IMR-90 (cell line): ENCODE data around the gene ADAMTS16. TPM values are rescaled to one million over a fixed set of nuclear protein-coding genes. Genes with fewer than 3 reads are reported as not detected.

ENCODE experiments used
- ATAC-seq: fragments of 200-7000 bp; cut with Tn5 transposase; 2 replicates; pipeline ENCODE4 v1.9.1; 2020; ENCODE audit warnings: low read depth, mild to moderate bottlenecking, moderate library complexity
- Bru-seq: library from RNA; stranded (reverse); fragments of 400-500 nt; gene quantifications from one replicate; lab custom pipeline; 2021; lab: Mats Ljungman, UMichigan
- BruChase-seq, 2 experiments: library from RNA; stranded (reverse); fragments of 400-500 nt; gene quantifications; one replicate each; lab custom pipeline; 2021; lab: Mats Ljungman, UMichigan
- BruUV-seq: library from RNA; stranded (reverse); fragments of 400-500 nt; replicated peaks from 2 replicates; lab custom pipeline; 2021; lab: Mats Ljungman, UMichigan
- CTCF ChIA-PET: fragments of 300-600 bp; formaldehyde crosslinking; extraction: SDS; loops from one replicate; lab custom pipeline; 2021; ENCODE audit warnings: antibody characterized with exemption; lab: Yijun Ruan, JAX
- POLR2A ChIA-PET: fragments of 300-600 bp; sonication (Branson Sonifier 250); formaldehyde crosslinking; loops from one replicate; lab custom pipeline; 2022; ENCODE audit warnings: antibody characterized with exemption; ENCODE audit not compliant: unreplicated experiment; lab: Charles Lee
- DNase-seq: peaks from one replicate; pipeline ENCODE4 v3.0.0; 2013
- H2AFZ ChIP-seq: replicated peaks from 2 replicates; pipeline ENCODE3; 2013; ENCODE audit warnings: low read length, mild to moderate bottlenecking; ENCODE audit not compliant: poor library complexity
- H2AK5ac ChIP-seq: 2 replicates; pipeline ENCODE4 v1.6.1; 2013; ENCODE audit warnings: low read depth, low read length, inconsistent platforms
- H2AK9ac ChIP-seq: replicated peaks from 2 replicates; pipeline ENCODE3; 2013; ENCODE audit warnings: mild to moderate bottlenecking, low read depth, low read length, moderate library complexity; ENCODE audit not compliant: poor library complexity
- H2BK120ac ChIP-seq: 2 replicates; pipeline ENCODE4 v1.6.1; 2013; ENCODE audit warnings: low read depth, low read length, inconsistent platforms
- H2BK15ac ChIP-seq: 3 replicates; pipeline ENCODE4 v1.6.1; 2013; ENCODE audit warnings: low read depth, low read length, inconsistent platforms
- H2BK20ac ChIP-seq: 2 replicates; pipeline ENCODE4 v1.6.1; 2013; ENCODE audit warnings: low read depth, mild to moderate bottlenecking, inconsistent platforms, low read length, moderate library complexity
- H2BK5ac ChIP-seq: 2 replicates; pipeline ENCODE4 v1.6.1; 2013; ENCODE audit warnings: mild to moderate bottlenecking, low read depth, low read length, inconsistent platforms; ENCODE audit not compliant: poor library complexity, severe bottlenecking
- H3K14ac ChIP-seq: replicated peaks from 2 replicates; pipeline ENCODE4 v1.6.1; 2013; ENCODE audit warnings: low read depth, low read length, inconsistent platforms
- H3K18ac ChIP-seq: 2 replicates; pipeline ENCODE4 v1.6.1; 2013; ENCODE audit warnings: low read depth, low read length, control low read depth
- H3K23ac ChIP-seq: 2 replicates; pipeline ENCODE4 v1.6.1; 2013; ENCODE audit warnings: low read depth, low read length, inconsistent platforms
- H3K27ac ChIP-seq: 2 replicates; pipeline ENCODE4 v1.5.1; 2013; ENCODE audit warnings: mild to moderate bottlenecking, control low read depth, low read length; ENCODE audit not compliant: insufficient read depth
- H3K27me3 ChIP-seq: 2 replicates; pipeline ENCODE4 v1.6.1; 2013; ENCODE audit warnings: low read length; ENCODE audit not compliant: control insufficient read depth, insufficient read depth
- H3K36me3 ChIP-seq: 2 replicates; pipeline ENCODE4 v1.6.1; 2013; ENCODE audit warnings: low read length, mixed read lengths; ENCODE audit not compliant: control insufficient read depth, insufficient read depth
- H3K4ac ChIP-seq: 2 replicates; pipeline ENCODE4 v1.6.1; 2013; ENCODE audit warnings: low read depth, low read length, inconsistent platforms
- H3K4me1 ChIP-seq: 2 replicates; pipeline ENCODE4 v1.6.1; 2013; ENCODE audit warnings: low read length, mixed read lengths; ENCODE audit not compliant: control insufficient read depth, insufficient read depth
- H3K4me2 ChIP-seq: 2 replicates; pipeline ENCODE4 v1.6.1; 2013; ENCODE audit warnings: low read depth, mild to moderate bottlenecking, control low read depth, low read length, moderate library complexity
- H3K4me3 ChIP-seq: 2 replicates; pipeline ENCODE4 v1.5.1; 2013; ENCODE audit warnings: low read depth, mild to moderate bottlenecking, control low read depth, low read length, moderate library complexity; ENCODE audit not compliant: insufficient read depth
- H3K56ac ChIP-seq: 2 replicates; pipeline ENCODE4 v1.6.1; 2013; ENCODE audit warnings: low read length, inconsistent platforms; ENCODE audit not compliant: insufficient read depth; ENCODE audit errors: extremely low read depth
- H3K79me1 ChIP-seq, 2 experiments: 2 replicates each; pipeline ENCODE4 v1.6.1; 2013; ENCODE audit warnings: low read length in 2 of 2, inconsistent platforms in 1 of 2, low read depth in 1 of 2
- H3K9ac ChIP-seq: 2 replicates; pipeline ENCODE4 v1.6.1; 2013; ENCODE audit warnings: low read depth, low read length, control low read depth
- H3K9me1 ChIP-seq: 2 replicates; pipeline ENCODE4 v1.6.1; 2013; ENCODE audit warnings: low read length, inconsistent platforms; ENCODE audit not compliant: insufficient read depth
- H3K9me3 ChIP-seq: 2 replicates; pipeline ENCODE4 v1.6.1; 2013; ENCODE audit warnings: low read length; ENCODE audit not compliant: control insufficient read depth, insufficient read depth
- H4K20me1 ChIP-seq: 2 replicates; pipeline ENCODE4 v1.6.1; 2013; ENCODE audit warnings: low read length, inconsistent platforms; ENCODE audit not compliant: insufficient read depth
- H4K5ac ChIP-seq: 2 replicates; pipeline ENCODE4 v1.6.1; 2013; ENCODE audit warnings: mild to moderate bottlenecking, low read depth, low read length, control low read depth
- H4K8ac ChIP-seq, 2 experiments: 2 replicates each; pipeline ENCODE4 v1.6.1; 2013; ENCODE audit warnings: low read depth in 2 of 2, low read length in 2 of 2, control low read depth in 1 of 2, inconsistent platforms in 1 of 2
- H4K91ac ChIP-seq: 2 replicates; pipeline ENCODE4 v1.6.1; 2013; ENCODE audit warnings: low read depth, low read length, inconsistent platforms; ENCODE audit not compliant: insufficient read depth
- CEBPB ChIP-seq: IDR thresholded peaks from 2 replicates; pipeline ENCODE4 v1.6.1; 2012; ENCODE audit warnings: low read depth, low read length, improper control_type of control experiment
- CHD1 ChIP-seq: IDR thresholded peaks from 2 replicates; pipeline ENCODE4 v1.6.1; 2012; ENCODE audit warnings: low read depth, low read length, improper control_type of control experiment
- FOS ChIP-seq: fragments of 150-350 bp; IDR thresholded peaks from 2 replicates; pipeline ENCODE4 v1.6.1; 2016; ENCODE audit warnings: low read depth, low read length
- MAFK ChIP-seq: IDR thresholded peaks from 2 replicates; pipeline ENCODE4 v1.6.1; 2012; ENCODE audit warnings: low read depth, low read length, improper control_type of control experiment
- RCOR1 ChIP-seq: IDR thresholded peaks from 2 replicates; pipeline ENCODE4 v1.6.1; 2012; ENCODE audit warnings: mild to moderate bottlenecking, low read length, improper control_type of control experiment; ENCODE audit not compliant: insufficient replicate concordance
- WGBS, 2 experiments: methylation state at CpG; one replicate each; pipeline versions ENCODE4 v1.1.5 to v1.1.7; 2013; ENCODE audit warnings: missing lambda C conversion rate in 2 of 2; ENCODE audit not compliant: insufficient read length in 1 of 2; ENCODE audit errors: extremely low coverage in 2 of 2; 5-methylcytosine and 5-hydroxymethylcytosine counted together
- dilution Hi-C: fragments of 300-500 bp; cut with HindIII; formaldehyde crosslinking; loops from one replicate; pipeline ENCODE4 v1.14.3; 2018; ENCODE audit warnings: low sequenced_read_pairs; ENCODE audit not compliant: unreplicated experiment
- in situ Hi-C: fragments of 300-500 bp; cut with MboI; formaldehyde crosslinking; loops from 3 replicates; pipeline ENCODE4 v1.14.3; 2019; ENCODE audit warnings: low sequenced_read_pairs, inconsistent platforms, mixed read lengths
- intact Hi-C: fragments of 100-400 bp; cut with micrococcal nuclease; formaldehyde crosslinking; loops from 2 replicates; pipeline ENCODE4 v1.10.0; 2022
- long read RNA-seq: library from polyadenylated mRNA; unstranded; transcript quantifications from one replicate; pipeline ENCODE4 v2.0.0, GENCODE V29; 2021; ENCODE audit not compliant: unreplicated experiment
- polyA plus RNA-seq, 3 experiments: library from polyadenylated mRNA; depleted of rRNA; stranded (reverse); fragments of >200 nt; gene quantifications; 2 replicates each; pipeline ENCODE4 v1.2.3, GENCODE V29; 2012; ENCODE audit warnings: low replicate concordance in 1 of 3
- total RNA-seq: library from RNA; depleted of rRNA; stranded (reverse); fragments of >200 nt; gene quantifications from 2 replicates; pipeline ENCODE4 v1.2.3, GENCODE V29; 2012; rRNA removed

Gene ADAMTS16, protein sequence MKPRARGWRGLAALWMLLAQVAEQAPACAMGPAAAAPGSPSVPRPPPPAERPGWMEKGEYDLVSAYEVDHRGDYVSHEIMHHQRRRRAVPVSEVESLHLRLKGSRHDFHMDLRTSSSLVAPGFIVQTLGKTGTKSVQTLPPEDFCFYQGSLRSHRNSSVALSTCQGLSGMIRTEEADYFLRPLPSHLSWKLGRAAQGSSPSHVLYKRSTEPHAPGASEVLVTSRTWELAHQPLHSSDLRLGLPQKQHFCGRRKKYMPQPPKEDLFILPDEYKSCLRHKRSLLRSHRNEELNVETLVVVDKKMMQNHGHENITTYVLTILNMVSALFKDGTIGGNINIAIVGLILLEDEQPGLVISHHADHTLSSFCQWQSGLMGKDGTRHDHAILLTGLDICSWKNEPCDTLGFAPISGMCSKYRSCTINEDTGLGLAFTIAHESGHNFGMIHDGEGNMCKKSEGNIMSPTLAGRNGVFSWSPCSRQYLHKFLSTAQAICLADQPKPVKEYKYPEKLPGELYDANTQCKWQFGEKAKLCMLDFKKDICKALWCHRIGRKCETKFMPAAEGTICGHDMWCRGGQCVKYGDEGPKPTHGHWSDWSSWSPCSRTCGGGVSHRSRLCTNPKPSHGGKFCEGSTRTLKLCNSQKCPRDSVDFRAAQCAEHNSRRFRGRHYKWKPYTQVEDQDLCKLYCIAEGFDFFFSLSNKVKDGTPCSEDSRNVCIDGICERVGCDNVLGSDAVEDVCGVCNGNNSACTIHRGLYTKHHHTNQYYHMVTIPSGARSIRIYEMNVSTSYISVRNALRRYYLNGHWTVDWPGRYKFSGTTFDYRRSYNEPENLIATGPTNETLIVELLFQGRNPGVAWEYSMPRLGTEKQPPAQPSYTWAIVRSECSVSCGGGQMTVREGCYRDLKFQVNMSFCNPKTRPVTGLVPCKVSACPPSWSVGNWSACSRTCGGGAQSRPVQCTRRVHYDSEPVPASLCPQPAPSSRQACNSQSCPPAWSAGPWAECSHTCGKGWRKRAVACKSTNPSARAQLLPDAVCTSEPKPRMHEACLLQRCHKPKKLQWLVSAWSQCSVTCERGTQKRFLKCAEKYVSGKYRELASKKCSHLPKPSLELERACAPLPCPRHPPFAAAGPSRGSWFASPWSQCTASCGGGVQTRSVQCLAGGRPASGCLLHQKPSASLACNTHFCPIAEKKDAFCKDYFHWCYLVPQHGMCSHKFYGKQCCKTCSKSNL
- total RNA-seq (0.18 and 0.28 TPM in 2 replicates), polyA plus RNA-seq (2012; rRNA removed) (0.03 and 0.09 TPM in 2 replicates), Bru-seq, nascent RNA (percentile 8 among the genes with signal in this experiment), BruChase-seq, experiment 1, labeled RNA remaining after a 6-hour chase (percentile 5 among the genes with signal in this experiment), BruChase-seq, experiment 2, labeled RNA remaining after a 2-hour chase (percentile 5 among the genes with signal in this experiment)
- 0.01 and 0.02 TPM in 2 replicates for polyA plus RNA-seq (2012; cell fraction: cytosol; rRNA removed)
- polyA plus RNA-seq (2012; cell fraction: nucleus; rRNA removed; ENCODE audit: low replicate concordance), result 0.13 and 0.21 TPM in 2 replicates
- long read RNA-seq, result 0 reads

DNA sequence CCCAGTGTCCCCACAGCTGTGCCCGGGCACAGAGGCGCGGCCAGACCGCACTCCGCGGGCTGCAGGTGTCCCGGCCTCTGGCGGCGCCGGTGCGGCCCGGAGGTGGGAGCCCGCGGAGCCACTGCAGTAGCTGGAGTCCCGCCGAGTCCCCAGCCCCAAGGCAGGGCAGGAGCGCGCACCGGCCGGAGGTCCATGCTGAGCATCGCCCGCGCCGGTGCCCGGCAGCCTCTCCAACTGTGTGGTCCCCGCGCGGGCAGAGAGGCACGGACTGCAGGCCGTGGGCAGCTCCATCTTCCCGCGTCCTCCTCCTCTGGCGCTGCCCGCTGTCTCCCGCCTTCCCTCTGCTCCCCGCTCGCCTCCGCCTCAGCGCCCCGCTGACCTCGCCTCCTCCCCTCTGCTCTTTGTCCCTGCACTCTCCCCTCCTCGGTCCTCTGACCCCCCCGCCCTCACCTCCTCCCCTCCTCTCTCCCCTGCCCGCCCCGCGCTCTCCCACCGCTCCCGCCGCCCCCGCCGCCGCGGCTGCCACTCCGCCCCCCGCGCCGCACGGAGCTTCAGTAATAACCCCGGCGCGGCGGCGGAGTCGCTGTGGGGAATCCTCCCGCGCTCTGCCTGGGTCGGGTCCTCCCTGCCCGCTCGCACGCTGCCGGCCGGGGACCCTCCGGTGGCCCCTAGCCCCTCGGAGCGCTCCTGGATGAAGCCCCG is at the start of gene ADAMTS16:
ADAMTS16 (plus strand) TSS at position 554 of the 702 bp plus-strand sequence; CDS start at position 692, 138 bp downstream.
- CTCF ChIA-PET, result interaction anchor here (1.8 to 1.9 kb wide), 2 partner anchors 279 to 280 kb away, joined by 5 to 12 read pairs; no protein-coding TSS in a partner anchor
- dilution Hi-C loops, result no loop called here
- no peak within 1 kb of the TSS for H3K4me2 ChIP-seq

More for the DNA sequence above, at the start of gene ADAMTS16:
- intact Hi-C loops, result loop anchor here (2.0 kb wide), 1 partner anchor 201 kb away; no protein-coding TSS in a partner anchor
- Histone ChIP-seq H2BK120ac (no peak within 1 kb of the TSS), H2AK9ac (no peak within 1 kb of the TSS), H2AK5ac (no peak within 1 kb of the TSS), H4K20me1 (no peaks in the 10 kb centered on the region), H3K9ac (no peak within 1 kb of the TSS), H3K27ac (no peak within 1 kb of the TSS), H2BK20ac (no peak within 1 kb of the TSS), H2BK5ac (no peak within 1 kb of the TSS), H3K4ac (no peak within 1 kb of the TSS), H3K18ac (no peak within 1 kb of the TSS), H3K4me3 (no peak within 1 kb of the TSS), H3K23ac (no peak within 1 kb of the TSS), H2AFZ (peak within 1 kb of the TSS; percentile 11), H3K9me1 (no peaks in the 10 kb centered on the region), H2BK15ac (no peak within 1 kb of the TSS), H3K4me1 (no peaks in the 10 kb centered on the region), H4K5ac (no peak within 1 kb of the TSS), H3K9me3 (no peaks in the 10 kb centered on the region), H3K56ac (no peak within 1 kb of the TSS), H4K8ac (no peak within 1 kb of the TSS), H3K27me3 (peaks cover 14% of the 10 kb centered on the region), H3K14ac (no peak within 1 kb of the TSS), H3K79me1 (no peaks in the 10 kb centered on the region), H3K36me3 (no peaks in the 10 kb centered on the region), H4K91ac (no peak within 1 kb of the TSS)
- WGBS, 2 experiments, result 2% methylated on average over 51 of the region's 76 CpGs; no CpG with 5 or more reads in 1 of the 2 experiments
- BruUV-seq, result no TSS peak
- in situ Hi-C loops, result loop anchor here (5.0 kb wide), 1 partner anchor 282 kb away; the partner anchor contains the start of gene ICE1
- POLR2A ChIA-PET, result no interaction called here
- DNase-seq (no peak), ATAC-seq (no peak)
- no peak for TF ChIP-seq MAFK
- TF ChIP-seq FOS, result no peak
- TF ChIP-seq RCOR1, result no peak
- TF ChIP-seq CEBPB, result no peak
- TF ChIP-seq CHD1, result no peak
